Measurements from ENCODE around the gene COPS6.
"Not testable (repeated sequence)": the region's sequence is repeated elsewhere in the genome, so short reads cannot be mapped to it uniquely, and the experiment has no call there.

COPS6 gene

GRCh38 chr7:100122568-100122967, 33.8 kb downstream of the COPS6 start:
- 0 out of 2 replicates have a peak overlapping the region, but pooled peaks have one; percentile 20 for H3K27ac ChIP-seq
- TF ChIP-seq CTCF (conservative IDR thresholded peaks at IDR 0.05): no peak

- no peak for TF ChIP-seq CTCF (conservative IDR thresholded peaks at IDR 0.05)
- no peak overlapping the region for H3K27ac ChIP-seq
Observed at GRCh38 chr7:100124301-100125230, 35.8 kb downstream of the COPS6 start.

GRCh38 chr7:100126239-100126930, 37.6 kb downstream of the COPS6 start:
- H3K27ac ChIP-seq: peak overlapping the region; percentile 99
- TF ChIP-seq CTCF (conservative IDR thresholded peaks at IDR 0.05): no peak

- H3K27ac ChIP-seq: peak within 1 kb of the TSS; percentile 99
- TF ChIP-seq CTCF (conservative IDR thresholded peaks at IDR 0.05): no peak
Observed at GRCh38 chr7:100126931-100127865, 38.4 kb downstream of the COPS6 start, which contains the start of gene MBLAC1. Gene MBLAC1, plus strand, starts transcription at chr7:100126967. Its CDS starts 429 bp downstream, at chr7:100127396.

- H3K27ac ChIP-seq: peak overlapping the region; percentile 99
- TF ChIP-seq CTCF (conservative IDR thresholded peaks at IDR 0.05): no peak
Observed at GRCh38 chr7:100127866-100128636, 39.3 kb downstream of the COPS6 start.

- H3K27ac ChIP-seq: peak overlapping the region; percentile 99; the same call in 1 of the 2 replicates
- no peak for TF ChIP-seq CTCF (conservative IDR thresholded peaks at IDR 0.05)
Observed at GRCh38 chr7:100128637-100128963, 39.8 kb downstream of the COPS6 start.

GRCh38 chr7:100130220-100130607, 41.4 kb downstream of the COPS6 start:
- H3K27ac ChIP-seq: not testable (repeated sequence)
